Measurements from ENCODE around the gene CHPF2.

DNA sequence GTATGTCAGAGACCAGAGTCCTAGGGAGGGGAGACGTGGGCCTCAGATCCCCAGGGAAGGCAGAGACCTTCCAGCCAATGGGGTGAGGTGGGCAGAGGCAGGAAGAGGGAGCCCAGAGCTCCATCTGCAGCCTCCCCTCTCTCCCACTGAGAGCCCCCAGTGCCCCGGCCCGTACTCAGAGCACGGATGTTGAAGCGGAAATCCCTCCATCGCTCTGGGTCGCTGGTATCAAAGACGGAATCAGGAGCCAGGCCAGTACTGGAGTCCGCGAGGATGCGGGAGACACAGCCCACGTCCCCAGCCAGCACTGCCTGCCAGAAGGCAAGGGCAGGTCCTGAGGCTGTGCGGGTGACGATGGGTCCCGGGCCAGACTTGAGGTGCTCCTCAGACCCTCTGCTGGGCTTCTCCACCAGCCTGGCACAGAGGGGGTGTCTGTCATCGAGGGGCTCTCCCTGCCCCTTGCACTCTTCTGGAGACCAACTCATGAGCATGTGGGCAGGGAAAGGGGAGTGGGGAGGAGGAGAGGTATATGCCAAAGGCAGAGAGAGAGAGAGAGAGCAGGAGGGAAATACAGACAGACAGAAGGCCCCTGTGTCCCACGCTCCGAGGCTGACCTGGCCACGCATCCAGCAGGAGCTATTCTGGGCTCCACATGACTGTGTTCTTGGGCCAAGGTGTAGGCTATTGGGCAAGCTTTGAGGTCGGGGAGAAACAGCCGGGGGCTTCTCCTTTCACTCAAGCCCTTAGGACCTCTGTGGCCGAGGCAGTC, 45.5 kb upstream of the CHPF2 start, which contains the start of gene ASB10:
- TF ChIP-seq ZNF274 (IDR thresholded peaks at IDR 0.05; ENCODE audit: low read depth, low read length) (no peak), YY1 (IDR thresholded peaks at IDR 0.05; ENCODE audit: insufficient read depth, insufficient read length) (no peak)
